GM18520 (cell line): ENCODE results near the gene SRRT.
"Not testable (repeated sequence)": the region's sequence is repeated elsewhere in the genome, so short reads cannot be mapped to it uniquely, and the experiment has no call there.

Experiments
- ATAC-seq: cut with Tn5 transposase; IDR thresholded peaks from one replicate; pipeline ENCODE4 v1.9.1; 2021; ENCODE audit not compliant: unreplicated experiment

The SRRT gene

DNA sequence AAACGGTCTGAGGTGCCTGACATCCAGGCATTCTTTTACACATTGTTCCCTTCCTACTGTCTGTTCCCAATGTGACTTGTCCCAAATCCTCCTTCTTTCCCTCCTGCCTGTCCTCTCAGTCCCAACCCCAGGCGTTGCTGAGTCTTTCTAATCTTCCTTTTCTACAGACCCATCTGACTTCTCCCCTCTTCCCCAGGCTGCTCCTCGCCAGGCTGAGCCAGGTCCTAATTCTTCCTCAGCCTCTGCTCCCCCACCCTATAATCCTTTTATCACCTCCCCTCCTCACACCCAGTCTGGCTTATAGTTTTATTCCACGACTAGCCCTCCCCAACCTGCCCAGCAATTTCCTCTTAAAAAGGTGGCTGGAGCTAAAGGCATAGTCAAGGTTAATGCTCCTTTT is 48.7 kb downstream of the SRRT start:
- ATAC-seq: not testable (repeated sequence)

DNA sequence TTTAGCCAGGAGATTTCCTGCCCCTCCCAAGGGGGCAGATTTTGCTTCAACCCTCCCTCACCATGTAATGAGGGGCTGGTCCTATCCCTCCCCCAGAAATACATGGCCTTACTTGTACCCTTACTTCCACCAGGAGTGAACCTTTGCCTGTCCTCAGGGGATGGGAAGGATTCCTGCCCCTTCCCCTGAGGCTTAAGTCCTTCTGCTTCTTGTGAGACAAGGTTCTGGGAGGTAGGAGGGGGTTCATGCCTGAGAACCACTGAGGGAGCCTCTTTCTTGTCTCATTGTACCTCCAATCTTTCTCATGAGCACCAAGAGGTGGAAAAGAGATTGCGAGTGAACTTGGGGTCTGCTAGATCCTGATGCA is 54.9 kb downstream of the SRRT start:
- ATAC-seq: no peak

DNA sequence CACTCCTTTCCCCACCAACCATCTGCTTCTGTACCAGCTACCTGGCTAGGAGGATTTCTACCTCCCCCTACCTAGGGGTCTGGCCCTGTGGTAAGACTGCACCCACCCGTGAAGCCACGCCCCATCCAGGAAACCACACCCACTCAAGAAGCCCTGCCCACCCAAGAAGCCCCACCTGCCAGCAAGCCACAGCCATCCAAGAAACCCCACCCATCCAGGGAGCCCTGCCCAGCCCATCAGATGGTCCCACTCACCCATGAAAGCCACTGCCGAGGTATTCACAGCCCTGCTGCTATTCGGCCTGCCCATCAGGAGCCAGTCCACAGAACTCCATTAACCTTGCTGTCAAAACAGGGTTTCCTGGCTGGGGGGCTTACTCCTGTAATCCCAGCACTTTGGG is 58.8 kb downstream of the SRRT start:
- ATAC-seq: no peak

DNA sequence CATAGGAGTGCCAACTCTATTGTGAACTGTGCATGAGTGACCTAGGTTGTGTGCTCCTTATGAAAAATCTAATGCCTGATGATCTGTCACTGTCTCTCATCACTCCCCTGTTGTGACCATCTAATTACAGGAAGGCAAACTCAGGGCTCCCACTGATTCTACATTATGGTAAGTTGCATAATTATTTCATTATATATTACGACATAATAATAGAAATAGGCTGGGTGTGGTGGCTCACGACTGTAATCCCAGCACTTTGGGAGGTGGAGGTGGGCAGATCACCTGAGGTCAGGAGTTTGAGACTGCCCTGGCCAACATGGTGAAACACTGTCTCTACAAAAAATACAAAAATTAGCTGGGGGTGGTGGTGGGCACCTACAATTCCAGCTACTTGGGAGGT is 60.5 kb downstream of the SRRT start:
- ATAC-seq: not testable (repeated sequence)

DNA sequence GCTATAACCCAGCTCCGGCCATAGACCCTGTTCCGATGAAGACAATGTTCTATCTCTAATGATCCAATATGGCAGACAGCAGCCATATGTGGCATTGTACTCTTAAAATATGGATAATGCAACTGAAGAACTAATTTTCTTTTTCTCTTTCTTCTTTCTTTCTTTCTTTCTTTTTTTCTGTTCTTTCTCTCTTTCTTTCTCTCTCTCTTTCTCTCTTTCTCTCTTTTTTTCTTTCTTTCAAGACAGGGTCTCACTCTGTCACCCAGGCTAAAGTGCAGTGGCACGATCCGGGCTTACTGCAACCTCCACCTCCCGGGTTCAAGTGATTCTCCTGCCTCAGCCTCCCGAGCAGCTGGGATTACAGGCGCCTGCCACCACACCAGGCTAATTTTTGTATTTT is 61.3 kb downstream of the SRRT start:
- ATAC-seq: not testable (repeated sequence)
